H7 (cell line): ENCODE results near the gene ATMIN. TPM values are rescaled to one million over a fixed set of nuclear protein-coding genes. Genes with fewer than 3 reads are reported as not detected.

Source experiments
- DNase-seq: peaks from one replicate; pipeline ENCODE4 v3.0.0; 2012
- H3K27me3 ChIP-seq: 2 replicates; pipeline ENCODE4 v1.6.0; 2011; ENCODE audit warnings: mild to moderate bottlenecking, low read length; ENCODE audit not compliant: control insufficient read depth, insufficient read depth
- H3K36me3 ChIP-seq: replicated peaks from 2 replicates; pipeline ENCODE4 v1.5.1; 2011; ENCODE audit warnings: low read length; ENCODE audit not compliant: control insufficient read depth, insufficient read depth
- H3K4me3 ChIP-seq: 2 replicates; pipeline ENCODE4 v1.5.1; 2011; ENCODE audit warnings: low read depth, mild to moderate bottlenecking, control low read depth, low read length, moderate library complexity; ENCODE audit not compliant: insufficient read depth
- total RNA-seq: library from RNA; depleted of rRNA; stranded (reverse); fragments of >200 nt; shearing (Covaris generic); gene quantifications from 2 replicates; pipeline ENCODE4 v1.2.3, GENCODE V29; 2014

The ATMIN gene
- total RNA-seq, 1 experiment from 2014 or later: 54.8 TPM

- no peak for DNase-seq
- Histone ChIP-seq H3K4me3 (no peak overlapping the region), H3K36me3 (no peaks in the 10 kb centered on the region), H3K27me3 (no peaks in the 10 kb centered on the region)
These were observed 34.8 kb upstream of the ATMIN start for GRCh38 chr16:81000873-81001272.

GRCh38 chr16:81001330-81001729, 34.3 kb upstream of the ATMIN start:
- Histone ChIP-seq H3K36me3 (no peaks in the 10 kb centered on the region), H3K4me3 (no peak overlapping the region), H3K27me3 (no peaks in the 10 kb centered on the region)
- no peak for DNase-seq

GRCh38 chr16:81003064-81003463, 32.6 kb upstream of the ATMIN start:
- no peak for DNase-seq
- no peaks in the 10 kb centered on the region for H3K27me3 ChIP-seq
- H3K36me3 ChIP-seq: no peaks in the 10 kb centered on the region
- no peak overlapping the region for H3K4me3 ChIP-seq

DNA sequence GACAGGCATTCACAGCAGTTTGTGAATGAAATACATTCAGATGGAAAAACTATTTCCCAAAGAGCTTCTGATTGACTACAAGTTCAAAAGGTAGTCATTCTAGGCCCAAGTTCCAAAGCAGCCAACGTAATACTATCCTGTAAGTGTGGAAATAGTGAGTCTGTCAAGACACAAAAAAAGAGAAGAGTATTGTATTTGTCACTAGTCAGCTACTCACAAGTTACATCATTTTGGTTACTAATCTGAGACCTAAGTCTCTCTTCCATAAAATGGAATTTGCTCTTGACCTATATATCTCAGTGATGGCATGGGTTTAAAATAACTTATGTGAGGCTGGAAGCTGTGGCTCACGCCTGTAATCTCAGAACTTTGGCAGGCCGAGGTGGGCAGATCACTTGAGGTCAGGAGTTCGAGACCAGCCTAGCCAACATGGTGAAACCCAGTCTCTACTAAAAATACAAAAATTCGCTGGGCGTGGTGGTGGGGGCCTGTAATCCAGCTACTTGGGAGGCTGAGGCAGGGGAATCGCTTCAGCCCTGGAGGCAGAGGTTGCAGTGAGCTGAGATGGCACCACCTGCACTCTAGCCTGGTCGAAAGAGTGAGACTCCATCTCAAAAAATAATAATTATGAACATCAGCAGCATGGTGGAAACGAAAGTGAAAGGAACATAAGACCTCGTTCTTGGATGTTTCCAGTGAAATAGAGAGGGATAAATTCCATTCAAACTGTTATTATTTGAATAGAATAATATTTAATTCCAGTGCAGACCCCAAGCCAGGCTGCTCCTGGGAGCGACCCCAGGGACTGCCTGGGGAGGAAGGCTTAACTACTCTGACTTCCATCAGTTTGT, 31.8 kb upstream of the ATMIN start:
- H3K4me3 ChIP-seq: no peak overlapping the region
- H3K27me3 ChIP-seq: no peaks in the 10 kb centered on the region
- H3K36me3 ChIP-seq: no peaks in the 10 kb centered on the region
- DNase-seq: no peak

- Histone ChIP-seq H3K27me3 (no peaks in the 10 kb centered on the region), H3K4me3 (peak overlapping the region; percentile 3; the same call in 1 of the 2 replicates), H3K36me3 (no peaks in the 10 kb centered on the region)
- DNase-seq: no peak
These were observed 30.8 kb upstream of the ATMIN start for GRCh38 chr16:81004646-81005353.

DNA sequence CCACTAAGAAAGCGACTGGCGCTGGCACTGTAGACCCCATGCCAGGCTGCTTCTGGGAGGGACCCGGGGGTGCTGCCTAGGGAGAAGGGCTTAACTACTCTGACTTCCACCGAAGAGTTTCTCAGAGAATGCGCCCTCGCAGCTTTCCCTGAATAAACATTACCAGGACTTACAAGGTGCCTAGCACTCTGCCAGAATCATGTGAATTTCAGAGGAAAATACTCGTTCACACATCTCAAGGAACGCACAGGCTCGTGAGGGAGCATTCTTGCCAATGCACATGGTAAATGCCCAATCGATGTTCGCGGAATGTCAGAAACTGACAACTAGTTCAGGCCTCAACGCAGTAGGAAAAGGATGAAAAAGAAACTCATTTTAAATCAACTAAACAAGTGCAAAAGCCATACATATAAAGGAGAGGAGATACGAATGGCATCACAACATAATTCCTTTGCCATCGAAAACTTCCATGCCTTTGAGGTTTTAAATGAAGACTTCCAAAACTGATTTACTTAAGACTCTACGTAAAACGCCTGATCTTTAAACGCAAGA, 30.0 kb upstream of the ATMIN start:
- H3K4me3 ChIP-seq: peak overlapping the region; percentile 99
- no peak for DNase-seq
- H3K36me3 ChIP-seq: 0 out of 2 replicates have a peak, but pooled peaks cover 1% of the 10 kb centered on the region
- no peaks in the 10 kb centered on the region for H3K27me3 ChIP-seq

DNA sequence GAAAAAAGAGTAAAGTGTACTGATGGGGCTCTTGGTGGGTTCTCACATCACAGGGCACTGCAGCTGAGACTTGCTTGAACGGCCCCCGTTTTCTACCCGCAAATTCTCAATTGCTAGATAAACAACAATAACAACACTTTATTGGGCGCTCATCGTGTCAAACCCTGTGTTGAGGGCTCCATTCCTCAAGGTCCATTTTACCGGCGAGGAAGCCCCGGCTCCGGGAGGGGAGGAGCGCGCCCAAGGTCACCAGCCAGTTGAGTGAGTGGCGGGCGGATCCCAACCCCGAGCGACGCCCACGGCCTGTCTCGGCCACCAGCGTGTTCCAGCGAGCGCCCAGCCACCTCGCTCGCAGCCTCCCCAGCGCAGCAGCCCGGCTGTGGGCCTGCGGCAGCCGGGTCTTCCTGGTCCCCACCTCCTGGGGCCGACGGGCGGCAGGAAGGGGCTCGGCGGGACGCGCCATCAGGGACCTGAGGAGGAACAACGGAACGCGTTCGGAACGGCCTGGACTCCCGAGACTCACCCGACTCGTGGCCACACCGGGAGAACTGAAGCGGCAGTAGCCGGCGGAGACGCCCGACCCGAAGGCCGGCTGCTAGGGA, 29.3 kb upstream of the ATMIN start:
- H3K36me3 ChIP-seq: peaks cover 1% of the 10 kb centered on the region; the same call in 1 of the 2 replicates
- peak overlapping the region; percentile 99 for H3K4me3 ChIP-seq
- no peaks in the 10 kb centered on the region for H3K27me3 ChIP-seq
- DNase-seq: no peak

- peak within 1 kb of the TSS; percentile 99 for H3K4me3 ChIP-seq
- H3K27me3 ChIP-seq: no peaks in the 10 kb centered on the region
- H3K36me3 ChIP-seq: peaks cover 3% of the 10 kb centered on the region
- peak; percentile 95 for DNase-seq
These were observed 28.6 kb upstream of the ATMIN start, which contains the start of the genes CENPN and CMC2 for GRCh38 chr16:81006813-81007695. Gene CENPN (plus strand): TSS chr16:81007214. CDS start chr16:81011940, 4,726 bp downstream. Gene CMC2 (minus strand): TSS chr16:81006885. CDS start chr16:80997394, 9,491 bp downstream.

GRCh38 chr16:81008505-81008789, 27.2 kb upstream of the ATMIN start:
- DNase-seq: no peak
- Histone ChIP-seq H3K4me3 (no peak overlapping the region; the same call in 1 of the 2 replicates), H3K36me3 (peaks cover 7% of the 10 kb centered on the region), H3K27me3 (no peaks in the 10 kb centered on the region)

GRCh38 chr16:81012974-81013373, 22.7 kb upstream of the ATMIN start:
- no peak for DNase-seq
- Histone ChIP-seq H3K27me3 (no peaks in the 10 kb centered on the region), H3K36me3 (peaks cover 25% of the 10 kb centered on the region), H3K4me3 (no peak overlapping the region)

DNA sequence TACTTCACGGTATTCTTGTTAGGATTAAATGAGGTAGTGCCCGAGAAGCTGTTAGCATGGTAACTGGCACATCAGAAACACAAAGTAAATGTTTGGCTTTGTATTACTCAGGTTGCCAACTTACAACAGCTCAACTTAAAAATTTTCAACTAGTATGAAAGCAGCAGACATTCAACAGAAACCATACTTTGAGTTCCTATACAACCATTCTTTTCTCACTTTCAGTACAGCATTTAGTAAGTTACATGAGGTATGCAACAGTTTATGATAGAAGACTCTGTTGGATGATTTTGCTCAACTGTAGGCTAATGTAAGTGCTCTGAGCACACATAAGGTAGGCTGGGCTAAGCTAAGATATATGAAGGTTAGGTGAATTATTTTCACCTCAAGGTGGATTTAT, 21.0 kb upstream of the ATMIN start:
- DNase-seq: no peak
- peaks cover 34% of the 10 kb centered on the region for H3K36me3 ChIP-seq

DNA sequence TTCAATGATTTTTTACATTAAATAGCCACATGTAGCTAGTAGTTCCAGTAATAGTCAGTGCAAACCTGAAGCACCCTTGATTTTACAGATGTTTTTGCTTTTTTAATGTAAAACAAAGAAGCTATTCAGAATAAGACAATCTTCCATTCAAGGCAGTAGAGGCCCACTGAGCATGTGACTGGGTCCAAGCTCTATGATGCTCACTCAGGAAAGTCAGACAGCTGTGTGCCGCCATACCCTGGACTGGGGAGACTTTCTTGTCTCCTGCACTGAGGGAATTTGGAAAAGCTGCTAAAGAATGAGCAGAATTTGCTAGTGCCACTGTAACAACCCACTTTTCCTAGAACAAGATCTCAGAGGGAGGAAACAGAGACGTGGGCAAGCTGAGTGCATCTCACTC, 17.1 kb upstream of the ATMIN start:
- no peaks in the 10 kb centered on the region for H3K27me3 ChIP-seq
- no peak overlapping the region for H3K4me3 ChIP-seq
- DNase-seq: no peak
- H3K36me3 ChIP-seq: peaks cover 37% of the 10 kb centered on the region

More for the DNA sequence above, 21.0 kb upstream of the ATMIN start:
- no peaks in the 10 kb centered on the region for H3K27me3 ChIP-seq
- H3K4me3 ChIP-seq: no peak overlapping the region

- H3K4me3 ChIP-seq: no peak overlapping the region
These were observed 9.2 kb upstream of the ATMIN start for GRCh38 chr16:81026429-81026828.

More at GRCh38 chr16:81026429-81026828, 9.2 kb upstream of the ATMIN start:
- Histone ChIP-seq H3K27me3 (no peaks in the 10 kb centered on the region), H3K36me3 (peaks cover 20% of the 10 kb centered on the region)
- no peak for DNase-seq
